ENCODE results near the gene RNASE13.

The RNASE13 gene

GRCh38 chr14:21016413-21017190 lies 18.0 kb downstream of the RNASE13 start (continued):
- TF ChIP-seq CSRNP3 (CRISPR knock-in tag; IDR thresholded peaks at IDR 0.05) = no peak

- ATAC-seq = no peak
- TF ChIP-seq ISL1 (CRISPR knock-in tag; IDR thresholded peaks at IDR 0.05) (no peak), BACH2 (CRISPR knock-in tag; IDR thresholded peaks at IDR 0.05; ENCODE audit: borderline replicate concordance) (no peak), CSDC2 (CRISPR knock-in tag; IDR thresholded peaks at IDR 0.05) (no peak), POU6F1 (CRISPR knock-in tag; IDR thresholded peaks at IDR 0.05; ENCODE audit: borderline replicate concordance, low read depth) (no peak), ZNF565 (CRISPR knock-in tag; conservative IDR thresholded peaks at IDR 0.05; ENCODE audit: low read depth) (no peak), ZNF8 (CRISPR knock-in tag; IDR thresholded peaks at IDR 0.05) (no peak), PATZ1 (CRISPR knock-in tag; IDR thresholded peaks at IDR 0.05; ENCODE audit: borderline replicate concordance) (no peak), TCF4 (CRISPR knock-in tag; IDR thresholded peaks at IDR 0.05; ENCODE audit: borderline replicate concordance) (no peak), GLIS3 (CRISPR knock-in tag; IDR thresholded peaks at IDR 0.05) (no peak), ZFP3 (CRISPR knock-in tag; IDR thresholded peaks at IDR 0.05) (no peak), ZC3H10 (CRISPR knock-in tag; IDR thresholded peaks at IDR 0.05) (no peak), RARB (CRISPR knock-in tag; IDR thresholded peaks at IDR 0.05) (no peak), ESRRG (CRISPR knock-in tag; IDR thresholded peaks at IDR 0.05) (no peak), ZNF70 (CRISPR knock-in tag; IDR thresholded peaks at IDR 0.05) (no peak), ZFP30 (CRISPR knock-in tag; IDR thresholded peaks at IDR 0.05) (no peak), ARNTL (CRISPR knock-in tag; IDR thresholded peaks at IDR 0.05; ENCODE audit: borderline replicate concordance, low read depth) (no peak), CREB5 (CRISPR knock-in tag; IDR thresholded peaks at IDR 0.05; ENCODE audit: low read depth) (no peak)
Observed at GRCh38 chr14:21015312-21015711, 19.3 kb downstream of the RNASE13 start.

GRCh38 chr14:21014761-21015190 lies 19.8 kb downstream of the RNASE13 start:
- ATAC-seq = peak; percentile 97
- TF ChIP-seq ZFP3 (CRISPR knock-in tag; IDR thresholded peaks at IDR 0.05) = peak; percentile 47; the same call in 1 of the 2 replicates
- no peak for TF ChIP-seq ESRRG (CRISPR knock-in tag; IDR thresholded peaks at IDR 0.05)
- no peak for TF ChIP-seq ZNF70 (CRISPR knock-in tag; IDR thresholded peaks at IDR 0.05)
- TF ChIP-seq BACH2 (CRISPR knock-in tag; IDR thresholded peaks at IDR 0.05; ENCODE audit: borderline replicate concordance) = no peak
- TF ChIP-seq PPARA (CRISPR knock-in tag; IDR thresholded peaks at IDR 0.05; ENCODE audit: borderline replicate concordance) = no peak
- TF ChIP-seq TCF4 (CRISPR knock-in tag; IDR thresholded peaks at IDR 0.05; ENCODE audit: borderline replicate concordance) = no peak
- no peak for TF ChIP-seq TOX (CRISPR knock-in tag; IDR thresholded peaks at IDR 0.05; ENCODE audit: borderline replicate concordance)
- no peak for TF ChIP-seq CREB5 (CRISPR knock-in tag; IDR thresholded peaks at IDR 0.05; ENCODE audit: low read depth)

GRCh38 chr14:21011136-21011535 lies 23.5 kb downstream of the RNASE13 start:
- ATAC-seq = no peak
- TF ChIP-seq SNAI2 (CRISPR knock-in tag; IDR thresholded peaks at IDR 0.05) = no peak
- TF ChIP-seq TCF4 (CRISPR knock-in tag; IDR thresholded peaks at IDR 0.05; ENCODE audit: borderline replicate concordance) = no peak
- no peak for TF ChIP-seq ZNF565 (CRISPR knock-in tag; conservative IDR thresholded peaks at IDR 0.05; ENCODE audit: low read depth)
- TF ChIP-seq CREB5 (CRISPR knock-in tag; IDR thresholded peaks at IDR 0.05; ENCODE audit: low read depth) = no peak
- TF ChIP-seq ZC3H10 (CRISPR knock-in tag; IDR thresholded peaks at IDR 0.05) = no peak
- TF ChIP-seq ZFP3 (CRISPR knock-in tag; IDR thresholded peaks at IDR 0.05) = no peak
- TF ChIP-seq ISL1 (CRISPR knock-in tag; IDR thresholded peaks at IDR 0.05) = no peak
- TF ChIP-seq PATZ1 (CRISPR knock-in tag; IDR thresholded peaks at IDR 0.05; ENCODE audit: borderline replicate concordance) = no peak
- TF ChIP-seq ESRRG (CRISPR knock-in tag; IDR thresholded peaks at IDR 0.05) = no peak
- TF ChIP-seq CSDC2 (CRISPR knock-in tag; IDR thresholded peaks at IDR 0.05) = no peak
- no peak for TF ChIP-seq ZNF70 (CRISPR knock-in tag; IDR thresholded peaks at IDR 0.05)
- TF ChIP-seq TOX (CRISPR knock-in tag; IDR thresholded peaks at IDR 0.05; ENCODE audit: borderline replicate concordance) = no peak
- TF ChIP-seq ZFP30 (CRISPR knock-in tag; IDR thresholded peaks at IDR 0.05) = no peak

All from SK-N-SH treated with all-trans-retinoic acid at 6 μM for 48 hours (cell line).